ENCODE results near the gene NPTX1. TPM values are rescaled to one million over a fixed set of nuclear protein-coding genes. Genes with fewer than 3 reads are reported as not detected.

The NPTX1 gene
- total RNA-seq, 4 donors from 2014 or later, result 0.92 to 0.98 TPM; not detected in 2

GRCh38 chr17:80432961-80433550 is 43.4 kb downstream of the NPTX1 start:
- no peak for DNase-seq

DNA sequence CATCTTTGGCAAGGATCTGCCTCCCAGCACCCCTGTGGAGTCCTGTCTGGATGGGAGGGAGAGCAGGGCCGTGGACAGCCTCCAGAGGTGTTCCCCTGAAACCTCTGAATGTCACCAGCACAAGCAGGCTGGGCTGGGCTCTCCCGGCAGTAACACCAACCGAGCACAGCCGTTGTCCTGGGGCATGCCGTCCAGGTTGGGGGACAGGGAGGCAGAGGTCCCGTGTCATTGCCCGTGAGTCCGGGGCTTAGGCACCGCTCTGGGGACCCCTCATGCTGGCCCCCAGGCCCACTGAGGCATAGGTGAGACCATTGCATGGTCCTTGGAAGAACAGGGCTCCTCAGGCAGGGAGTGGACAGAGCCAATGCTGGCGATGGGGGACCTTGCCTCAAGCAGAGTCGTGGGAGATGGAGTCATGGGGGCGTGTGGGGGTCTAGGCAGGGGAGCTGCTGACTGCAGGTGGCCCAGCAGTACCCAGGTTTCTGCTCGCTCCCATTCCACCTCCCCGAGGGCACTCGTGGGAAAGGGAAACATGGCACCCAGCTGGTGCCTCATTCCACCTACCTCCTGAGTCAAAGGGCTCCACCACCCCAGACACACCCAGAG is 44.0 kb downstream of the NPTX1 start:
- no peaks in the 10 kb centered on the region for H3K4me1 ChIP-seq
- no peaks in the 10 kb centered on the region for H3K9me3 ChIP-seq
- intact Hi-C loops (cut with DNase I), result no loop called here
- no peaks in the 10 kb centered on the region for H3K36me3 ChIP-seq
- TF ChIP-seq POLR2A (IDR thresholded peaks at IDR 0.05) (no peak), CTCF (IDR thresholded peaks at IDR 0.05) (no peak)
- WGBS, 2 donors, result 40 to 82% methylated on average over 1 to 11 of the region's 15 CpGs
- DNase-seq, result no peak
- H3K27me3 ChIP-seq, result no peaks in the 10 kb centered on the region
- H3K4me3 ChIP-seq (replicated peaks in 1 of 3), result no peak overlapping the region
- H3K27ac ChIP-seq, result no peak overlapping the region

More at GRCh38 chr17:80432961-80433550, 43.4 kb downstream of the NPTX1 start:
- no peaks in the 10 kb centered on the region for H3K4me1 ChIP-seq
- no peak overlapping the region for H3K4me3 ChIP-seq (replicated peaks in 1 of 3)
- no peaks in the 10 kb centered on the region for H3K36me3 ChIP-seq
- no peaks in the 10 kb centered on the region for H3K27me3 ChIP-seq
- H3K9me3 ChIP-seq, result no peaks in the 10 kb centered on the region
- no peak overlapping the region for H3K27ac ChIP-seq
- 81 to 97% methylated on average over 3 to 4 of the region's 6 CpGs for WGBS, 2 donors
- TF ChIP-seq POLR2A (IDR thresholded peaks at IDR 0.05), result no peak
- TF ChIP-seq CTCF (IDR thresholded peaks at IDR 0.05), result no peak
- intact Hi-C loops (cut with DNase I), result no loop called here

DNA sequence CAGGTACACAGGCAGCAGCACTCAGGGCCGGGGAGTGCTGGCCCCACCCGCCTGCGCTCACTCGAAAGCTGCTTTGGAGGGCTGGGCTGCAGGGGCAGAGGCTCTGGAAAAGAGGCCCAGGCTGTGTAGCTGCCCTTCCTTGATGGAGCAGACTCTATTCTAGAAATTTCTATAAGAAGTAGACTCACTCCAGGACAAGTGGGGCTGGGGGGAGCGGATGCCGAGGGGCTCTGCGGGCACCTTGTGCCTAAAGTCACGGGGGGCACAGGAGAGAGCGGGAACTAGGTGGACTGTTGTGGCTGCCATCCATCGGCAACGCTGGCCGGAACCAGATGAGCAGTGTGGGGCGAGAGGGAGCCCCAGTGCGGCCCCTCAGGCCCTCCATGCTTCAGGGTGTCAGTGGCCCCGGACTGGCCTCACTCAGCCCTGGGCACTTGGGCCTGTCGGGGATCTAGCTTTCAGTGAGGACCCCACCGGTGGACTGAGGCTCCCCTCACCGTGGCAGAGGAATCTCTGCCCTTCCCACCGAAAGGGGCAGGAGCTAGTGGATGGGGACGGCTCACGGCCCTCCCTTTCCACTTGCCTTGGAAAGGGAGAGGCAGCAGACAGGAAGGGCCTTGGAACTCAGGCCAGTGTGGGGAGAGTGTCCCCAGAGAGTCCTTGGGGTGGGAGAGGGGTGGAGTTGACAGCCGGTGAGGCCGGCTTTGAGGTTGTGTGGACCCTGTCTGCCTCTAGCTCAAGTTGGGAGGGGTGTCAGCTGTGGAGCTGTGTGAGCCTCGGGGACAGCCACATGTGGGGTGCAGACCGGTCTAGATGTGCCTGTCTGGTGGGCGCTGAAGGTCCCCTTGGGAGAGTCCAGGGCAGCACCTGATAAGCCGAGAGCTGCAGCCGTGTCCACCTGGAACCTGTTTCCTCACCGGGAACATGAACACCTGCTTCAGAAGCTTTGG is 44.9 kb downstream of the NPTX1 start:
- TF ChIP-seq POLR2A (IDR thresholded peaks at IDR 0.05) (no peak), CTCF (IDR thresholded peaks at IDR 0.05) (no peak)
- no peak overlapping the region for H3K4me3 ChIP-seq (replicated peaks in 1 of 3)
- 87 to 90% methylated on average over 17 to 29 of the region's 29 CpGs for WGBS, 2 donors
- DNase-seq, result no peak
- intact Hi-C loops (cut with DNase I), result no loop called here
- no peaks in the 10 kb centered on the region for H3K27me3 ChIP-seq
- peaks cover 0 to 6% of the 10 kb centered on the region in 2 donors for H3K4me1 ChIP-seq
- no peaks in the 10 kb centered on the region for H3K36me3 ChIP-seq
- no peaks in the 10 kb centered on the region for H3K9me3 ChIP-seq
- H3K27ac ChIP-seq, result no peak overlapping the region

- DNase-seq, result no peak
- no peak overlapping the region for H3K4me3 ChIP-seq (replicated peaks in 1 of 3)
- H3K9me3 ChIP-seq, result no peaks in the 10 kb centered on the region
- peaks cover 0 to 6% of the 10 kb centered on the region in 2 donors for H3K4me1 ChIP-seq
- no peaks in the 10 kb centered on the region for H3K36me3 ChIP-seq
- intact Hi-C loops (cut with DNase I), result no loop called here
- H3K27me3 ChIP-seq, result no peaks in the 10 kb centered on the region
- 82% methylated on average over 4 to 8 of the region's 15 CpGs for whole genome bisulfite sequencing, 2 donors
- H3K27ac ChIP-seq, result no peak overlapping the region
- TF ChIP-seq CTCF (IDR thresholded peaks at IDR 0.05) (no peak), POLR2A (IDR thresholded peaks at IDR 0.05) (no peak)
These were observed 45.8 kb downstream of the NPTX1 start for GRCh38 chr17:80430446-80431245.

All from thyroid gland (tissue), 4 donors.